Stomach (tissue), 9 donors: ENCODE measurements around the gene DACH2. TPM values are rescaled to one million over a fixed set of nuclear protein-coding genes. Genes with fewer than 3 reads are reported as not detected.

Experiments used
- DNase-seq, 2 donors: peaks; one replicate each; pipeline versions ENCODE4 v3.0.0 to v3.0.0-alpha.2; 2013 to 2019
- H3K27ac ChIP-seq, 5 donors: fragments of 200-600 bp in 4 of 5; sonication (generic) in 4 of 5; one replicate each; pipeline ENCODE4 v1.5.1; 2013 to 2019; ENCODE audit warnings: mild to moderate bottlenecking in 1 of 5, moderate library complexity in 1 of 5
- H3K27me3 ChIP-seq, 3 donors: fragments of 200-600 bp; sonication (generic); one replicate each; pipeline ENCODE4 v1.5.1; 2017 to 2019; ENCODE audit warnings: mixed run types in 1 of 3
- H3K36me3 ChIP-seq, 4 donors: fragments of 200-600 bp; sonication (generic); 1 replicate in 3 of 4; 2 replicates in 1 of 4; pipeline ENCODE4 v1.5.1; 2016 to 2019
- H3K4me1 ChIP-seq, 4 donors: fragments of 200-600 bp; sonication (generic); one replicate each; pipeline ENCODE4 v1.5.1; 2016 to 2019
- H3K4me3 ChIP-seq, 4 donors: fragments of 200-600 bp; sonication (generic) in 3 of 4; one replicate each; pipeline ENCODE4 v1.5.1; 2016 to 2019; ENCODE audit warnings: mild to moderate bottlenecking in 1 of 4
- H3K9me3 ChIP-seq, 4 donors: fragments of 200-600 bp; sonication (generic); one replicate each; pipeline ENCODE4 v1.5.1; 2016 to 2019
- CTCF ChIP-seq, 7 experiments: fragments of 450-650 bp in 4 of 7; fragments of 200-600 bp in 3 of 7; sonication (generic) in 3 of 7; IDR thresholded peaks; one replicate each; pipeline ENCODE4 v1.5.1; 2016 to 2019; ENCODE audit warnings: antibody characterized with exemption in 7 of 7, control low read depth in 2 of 7, mild to moderate bottlenecking in 1 of 7
- EP300 ChIP-seq: sonication (generic); formaldehyde crosslinking; IDR thresholded peaks from one replicate; pipeline ENCODE4 v1.6.1; 2017; ENCODE audit warnings: antibody characterized with exemption
- POLR2A ChIP-seq, 4 donors: fragments of 450-650 bp; IDR thresholded peaks; one replicate each; pipeline ENCODE4 v1.6.1; 2016; ENCODE audit warnings: antibody characterized with exemption in 4 of 4, control low read depth in 2 of 4, mild to moderate bottlenecking in 1 of 4, moderate library complexity in 1 of 4
- POLR2AphosphoS5 ChIP-seq, 3 donors: sonication (generic); formaldehyde crosslinking; IDR thresholded peaks; one replicate each; pipeline ENCODE4 v1.6.1; 2016; ENCODE audit warnings: antibody characterized with exemption in 3 of 3
- WGBS, 5 donors: extraction: QIAGEN DNeasy Blood & Tissue Kit in 3 of 5; methylation state at CpG; one replicate each; pipeline versions ENCODE4 v1.1.5 to v1.1.7; 2013 to 2018; 5-methylcytosine and 5-hydroxymethylcytosine counted together
- intact Hi-C: fragments of 100-400 bp; cut with DNase I; formaldehyde crosslinking; loops from one replicate; pipeline ENCODE4 v1.15.1; 2023; ENCODE audit warnings: low total_unique reads
- polyA plus RNA-seq, 3 donors: library from polyadenylated mRNA; stranded (reverse); fragments of 200-250 nt; gene quantifications; one replicate each; pipeline ENCODE4 v1.2.3, GENCODE V29; 2013
- total RNA-seq, 5 donors: library from RNA; depleted of rRNA; stranded (reverse); fragments of >200 nt; gene quantifications; one replicate each; pipeline versions ENCODE4 v1.1.0 to v1.2.3, GENCODE V29; 2014 to 2016
- donor health status: healthy with polysubstance abuse.
- donor health status: Bipolar disorder and iron deficiency.
- donor health status: healthy.

Gene DACH2
- total and polyA plus RNA-seq, 8 donors: 0.10 to 6.1 (median 0.25) TPM; not detected in 3

DNA sequence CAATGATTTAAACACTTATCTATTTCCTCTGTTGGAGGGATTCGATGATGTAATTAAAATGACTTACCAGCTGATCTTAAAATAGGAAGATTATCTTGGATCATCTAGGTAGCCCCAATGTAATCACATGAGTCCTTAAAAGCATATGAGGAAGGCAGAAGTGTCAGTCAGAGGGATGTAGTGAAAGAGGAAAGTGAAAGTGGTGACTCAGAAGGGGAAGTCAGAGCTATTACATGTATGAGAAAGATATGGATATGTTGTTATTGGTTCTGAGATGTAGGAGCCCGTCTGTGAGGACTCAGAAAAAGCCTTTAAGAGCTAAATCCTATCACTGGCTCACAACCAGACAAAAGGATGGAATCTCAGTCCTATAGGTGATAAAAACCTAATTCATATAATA lies 456.4 kb downstream of the DACH2 start:
- TF ChIP-seq POLR2AphosphoS5 (IDR thresholded peaks at IDR 0.05) (no peak), CTCF (IDR thresholded peaks at IDR 0.05) (no peak), EP300 (no peak), POLR2A (IDR thresholded peaks at IDR 0.05) (no peak)
- intact Hi-C loops: no loop called here
- DNase-seq: no peak
- Histone ChIP-seq H3K36me3 (no peaks in the 10 kb centered on the region), H3K9me3 (no peaks in the 10 kb centered on the region), H3K27ac (no peak overlapping the region), H3K4me3 (no peak overlapping the region), H3K4me1 (no peaks in the 10 kb centered on the region), H3K27me3 (no peaks in the 10 kb centered on the region)
- 26 to 48% (median 40%) methylated on average over 2 of the region's 2 CpGs for WGBS, 5 donors

- Histone ChIP-seq H3K4me1 (no peaks in the 10 kb centered on the region), H3K9me3 (no peaks in the 10 kb centered on the region), H3K27ac (no peak overlapping the region), H3K27me3 (no peaks in the 10 kb centered on the region), H3K4me3 (no peak overlapping the region), H3K36me3 (no peaks in the 10 kb centered on the region)
- no peak for TF ChIP-seq POLR2A (IDR thresholded peaks at IDR 0.05)
- 54 to 79% (median 61%) methylated on average over 1 of the region's 1 CpG for WGBS, 5 donors
- intact Hi-C loops: no loop called here
- no peak for DNase-seq
Observed at GRCh38 chrX:86696951-86697350, 548.7 kb downstream of the DACH2 start.

DNA sequence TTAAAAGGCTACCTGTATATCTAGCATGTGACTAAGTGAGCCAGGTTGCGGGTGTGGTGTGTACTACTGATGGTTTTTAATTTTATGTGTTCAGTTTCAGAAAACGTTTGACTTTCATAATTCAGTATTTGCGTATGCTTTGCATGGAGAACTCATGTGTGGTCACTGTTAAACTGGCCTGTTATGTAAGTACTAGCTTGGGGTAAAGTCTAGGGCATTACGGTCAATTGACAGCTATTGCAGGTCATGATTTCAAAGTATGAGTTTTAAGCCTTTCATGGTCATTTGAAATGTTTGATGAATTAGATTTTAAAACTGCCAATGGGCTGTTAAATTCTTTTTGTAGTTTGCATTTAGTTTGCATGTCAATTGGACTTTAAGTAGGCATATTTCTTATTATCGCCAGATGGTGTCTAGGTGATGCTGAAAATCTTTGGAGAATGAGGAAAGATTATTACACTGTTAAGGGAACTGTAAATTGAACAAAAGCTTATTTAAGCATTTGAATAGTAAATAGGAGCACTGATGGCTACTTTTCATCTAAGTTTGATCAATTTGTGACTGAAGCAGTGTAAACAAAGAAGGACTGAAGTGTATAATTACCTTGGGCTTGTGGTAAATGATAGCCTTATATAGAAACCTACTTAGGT lies 563.4 kb downstream of the DACH2 start:
- TF ChIP-seq EP300 (no peak), POLR2AphosphoS5 (IDR thresholded peaks at IDR 0.05) (no peak), CTCF (IDR thresholded peaks at IDR 0.05) (no peak)
- Histone ChIP-seq H3K9me3 (no peaks in the 10 kb centered on the region), H3K36me3 (no peaks in the 10 kb centered on the region), H3K4me1 (no peaks in the 10 kb centered on the region), H3K4me3 (no peak overlapping the region), H3K27me3 (no peaks in the 10 kb centered on the region), H3K27ac (no peak overlapping the region)
- WGBS, 5 donors: 68 to 74% (median 73%) methylated on average over 5 of the region's 5 CpGs
- intact Hi-C loops: no loop called here
- no peak for DNase-seq

GRCh38 chrX:86714441-86714840 lies 566.2 kb downstream of the DACH2 start:
- Histone ChIP-seq H3K36me3 (no peaks in the 10 kb centered on the region), H3K27me3 (no peaks in the 10 kb centered on the region), H3K4me1 (no peaks in the 10 kb centered on the region), H3K9me3 (no peaks in the 10 kb centered on the region), H3K27ac (no peak overlapping the region), H3K4me3 (no peak overlapping the region)
- intact Hi-C loops: no loop called here
- DNase-seq: no peak
- TF ChIP-seq POLR2AphosphoS5 (IDR thresholded peaks at IDR 0.05) (no peak), POLR2A (IDR thresholded peaks at IDR 0.05) (no peak), CTCF (IDR thresholded peaks at IDR 0.05) (no peak), EP300 (no peak)
- WGBS, 5 donors: 25 to 71% (median 59%) methylated on average over 1 of the region's 1 CpG

DNA sequence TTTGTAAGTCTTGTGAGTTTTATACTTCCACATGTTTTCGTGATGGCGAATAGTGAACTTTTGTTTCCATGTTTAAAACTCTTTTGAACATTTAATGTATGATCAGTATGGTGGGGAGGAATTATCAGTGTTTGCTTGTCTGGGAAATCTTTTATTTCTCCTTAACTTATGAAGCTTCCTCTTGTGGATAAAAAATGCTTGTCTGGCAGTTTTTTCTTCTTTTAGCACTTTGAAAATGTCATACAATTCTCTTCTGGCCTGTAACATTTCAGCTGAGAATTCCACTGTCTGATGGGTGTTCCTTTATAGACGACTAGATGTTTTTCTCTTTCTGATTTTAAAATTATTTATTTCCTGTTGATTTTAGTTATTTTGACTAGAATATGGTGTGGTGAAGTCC lies 576.0 kb downstream of the DACH2 start:
- no peaks in the 10 kb centered on the region for H3K36me3 ChIP-seq
- no peak overlapping the region for H3K27ac ChIP-seq
- intact Hi-C loops: no loop called here
- no peaks in the 10 kb centered on the region for H3K27me3 ChIP-seq
- DNase-seq: no peak
- no peak overlapping the region for H3K4me3 ChIP-seq
- 74 to 87% (median 78%) methylated on average over 3 of the region's 3 CpGs for WGBS, 5 donors
- TF ChIP-seq POLR2A (IDR thresholded peaks at IDR 0.05) (no peak), POLR2AphosphoS5 (IDR thresholded peaks at IDR 0.05) (no peak), EP300 (no peak)
- no peaks in the 10 kb centered on the region for H3K4me1 ChIP-seq
- peaks cover 0 to 17% (median 7%) of the 10 kb centered on the region in 4 donors for H3K9me3 ChIP-seq
